Gastroesophageal sphincter (tissue), 4 donors: ENCODE data around the gene TBCD. TPM values are rescaled to one million over a fixed set of nuclear protein-coding genes. Genes with fewer than 3 reads are reported as not detected.

ENCODE experiments used
- ATAC-seq: fragments of 150-250 bp; one replicate; pipeline ENCODE4 v1.9.1; 2016; ENCODE audit warnings: mild to moderate bottlenecking, moderate library complexity
- H3K27ac ChIP-seq, 4 donors: fragments of 200-600 bp; sonication (generic) in 3 of 4; 1 replicate in 3 of 4; 2 replicates in 1 of 4; pipeline ENCODE4 v1.5.1; 2016 to 2019
- H3K27me3 ChIP-seq: fragments of 200-600 bp; sonication (generic); one replicate; pipeline ENCODE4 v1.5.1; 2019
- H3K36me3 ChIP-seq, 2 donors: fragments of 200-600 bp; sonication (generic); one replicate each; pipeline ENCODE4 v1.5.1; 2019; ENCODE audit warnings: control low read depth in 1 of 2
- H3K4me1 ChIP-seq, 3 donors: fragments of 200-600 bp; sonication (generic); 1 replicate in 2 of 3; 2 replicates in 1 of 3; pipeline ENCODE4 v1.5.1; 2016 to 2019; ENCODE audit warnings: control low read depth in 2 of 3
- H3K4me3 ChIP-seq, 2 donors: fragments of 200-600 bp; sonication (generic); one replicate each; pipeline ENCODE4 v1.5.1; 2019; ENCODE audit warnings: mild to moderate bottlenecking in 1 of 2, moderate library complexity in 1 of 2
- H3K9me3 ChIP-seq, 3 donors: fragments of 200-600 bp; sonication (generic); one replicate each; pipeline ENCODE4 v1.5.1; 2017 to 2019; ENCODE audit warnings: control low read depth in 2 of 3
- CTCF ChIP-seq, 4 experiments: fragments of 200-600 bp in 2 of 4; fragments of 450-650 bp in 2 of 4; sonication (generic) in 1 of 4; IDR thresholded peaks; one replicate each; pipeline ENCODE4 v1.5.1; 2017 to 2019; ENCODE audit warnings: antibody characterized with exemption in 4 of 4, mild to moderate bottlenecking in 2 of 4, moderate library complexity in 2 of 4
- EP300 ChIP-seq: sonication (generic); formaldehyde crosslinking; IDR thresholded peaks from one replicate; pipeline ENCODE4 v1.6.1; 2017; ENCODE audit warnings: antibody characterized with exemption, mild to moderate bottlenecking
- POLR2A ChIP-seq, 2 donors: fragments of 450-650 bp; IDR thresholded peaks; one replicate each; pipeline ENCODE4 v1.6.1; 2017; ENCODE audit warnings: antibody characterized with exemption in 2 of 2, mild to moderate bottlenecking in 2 of 2, moderate library complexity in 1 of 2
- POLR2AphosphoS5 ChIP-seq: sonication (generic); formaldehyde crosslinking; IDR thresholded peaks from one replicate; pipeline ENCODE4 v1.6.1; 2017; ENCODE audit warnings: antibody characterized with exemption
- WGBS, 2 donors: methylation state at CpG; one replicate each; pipeline ENCODE4 v1.1.5; 2018; ENCODE audit warnings: low coverage in 1 of 2; 5-methylcytosine and 5-hydroxymethylcytosine counted together
- total RNA-seq, 4 donors: library from RNA; depleted of rRNA; stranded (reverse); fragments of >200 nt; gene quantifications; one replicate each; pipeline ENCODE4 v1.1.0, GENCODE V29; 2016

The TBCD gene
- 10 to 100 TPM; 32.0 to 57.8 (median 47.0) TPM for total RNA-seq

DNA sequence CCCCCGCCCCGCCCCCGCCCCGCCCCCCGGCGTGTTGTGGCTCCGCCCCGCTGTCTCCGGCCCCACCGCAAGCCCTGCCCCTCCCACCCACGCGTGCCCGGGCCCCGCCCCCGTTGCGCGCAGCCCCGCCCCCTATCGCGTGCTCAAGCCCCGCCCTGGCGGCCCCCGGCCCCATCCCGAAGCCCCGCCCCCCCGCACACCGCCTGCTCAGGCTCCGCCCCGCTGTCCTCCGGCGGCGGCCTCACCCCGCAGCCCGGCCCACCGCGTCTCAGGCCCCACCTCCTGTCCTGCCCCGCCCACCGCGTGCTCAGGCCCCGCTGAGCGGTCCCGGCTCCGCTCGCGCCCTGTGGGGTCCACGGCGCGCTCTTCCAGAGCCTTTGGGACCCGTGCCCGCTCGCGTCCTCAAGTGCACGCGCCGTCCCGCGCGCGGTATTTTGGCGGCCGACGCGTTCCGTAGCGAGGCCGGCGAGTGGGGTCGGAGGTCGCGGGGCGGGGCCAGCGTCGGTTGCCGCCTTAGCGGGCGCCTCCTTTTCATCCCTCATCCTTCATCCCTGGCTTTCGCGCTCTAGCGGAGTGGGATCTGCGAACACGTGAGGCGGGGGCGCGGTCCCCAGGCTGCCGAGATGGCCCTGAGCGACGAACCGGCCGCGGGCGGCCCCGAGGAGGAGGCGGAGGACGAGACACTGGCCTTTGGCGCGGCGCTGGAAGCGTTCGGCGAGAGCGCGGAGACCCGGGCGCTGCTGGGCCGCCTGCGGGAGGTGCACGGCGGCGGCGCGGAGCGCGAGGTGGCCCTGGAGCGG lies at the start of gene TBCD:
TSS of gene TBCD (plus strand) at position 495 of the 800 bp plus-strand sequence. CDS start at position 624, 129 bp downstream.
- 3% methylated on average over 6 of the region's 114 CpGs; no CpG with 5 or more reads in 1 of the 2 donors for WGBS, 2 donors
- TF ChIP-seq POLR2A (IDR thresholded peaks at IDR 0.05) (peak in 1 of 2 donors; percentile 26), POLR2AphosphoS5 (peak; percentile 93), EP300 (no peak)
- Histone ChIP-seq H3K4me1 (peaks cover 0 to 32% (median 13%) of the 10 kb centered on the region in 3 donors), H3K27ac (peak within 1 kb of the TSS; percentile 41 to 93 (median 89)), H3K9me3 (no peaks in the 10 kb centered on the region), H3K4me3 (peak within 1 kb of the TSS; percentile 57 to 95), H3K36me3 (peaks cover 0 to 13% of the 10 kb centered on the region in 2 donors), H3K27me3 (no peaks in the 10 kb centered on the region)
- peak; percentile 90 for ATAC-seq

DNA sequence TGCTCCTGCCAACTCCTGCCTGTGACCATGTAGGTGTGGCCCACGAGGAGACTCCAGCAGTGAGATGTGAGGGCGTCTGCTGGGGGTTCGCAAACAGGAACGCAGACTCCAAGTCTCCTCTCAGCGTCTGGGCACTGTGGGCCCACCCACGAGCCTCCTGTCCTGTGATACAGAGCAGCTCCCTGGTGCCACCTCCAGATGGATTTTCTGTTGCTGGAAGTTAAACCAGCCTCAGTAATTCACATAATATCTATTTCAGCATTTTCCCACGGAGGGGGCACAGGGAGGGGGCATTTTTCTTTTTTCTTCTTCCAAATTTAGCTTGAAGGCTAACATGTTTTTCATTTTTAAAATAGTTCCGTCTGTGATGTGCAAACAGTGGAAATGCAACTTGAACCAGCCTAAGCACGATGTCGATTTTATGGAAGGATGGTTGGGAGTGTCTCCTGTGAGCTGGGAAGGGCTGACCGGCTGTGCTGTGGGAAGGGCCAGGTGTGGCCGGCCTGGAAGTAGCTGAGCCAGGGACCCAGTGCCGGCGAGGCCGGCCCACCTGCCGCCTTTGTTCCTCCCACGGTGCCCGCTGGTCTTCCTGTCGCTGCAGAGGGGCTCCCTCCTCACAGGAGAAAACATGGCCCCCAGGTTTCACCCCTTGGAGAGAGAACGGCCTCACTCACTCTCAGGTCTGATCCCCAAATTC lies 49.5 kb upstream of the TBCD start:
- Histone ChIP-seq H3K4me3 (no peak overlapping the region), H3K27ac (no peak overlapping the region)

GRCh38 chr17:82703036-82703745 lies 48.7 kb upstream of the TBCD start:
- no peak for ATAC-seq
- no peaks in the 10 kb centered on the region for H3K36me3 ChIP-seq
- TF ChIP-seq EP300, result no peak
- no peak overlapping the region for H3K4me3 ChIP-seq
- no peaks in the 10 kb centered on the region for H3K9me3 ChIP-seq
- peaks cover 0 to 18% (median 4%) of the 10 kb centered on the region in 3 donors for H3K4me1 ChIP-seq
- 68 to 100% methylated on average over 1 to 3 of the region's 26 CpGs for WGBS, 2 donors
- H3K27ac ChIP-seq, result no peak overlapping the region
- H3K27me3 ChIP-seq, result no peaks in the 10 kb centered on the region

More for the DNA sequence above, 49.5 kb upstream of the TBCD start:
- WGBS, 2 donors, result 27 to 63% methylated on average over 3 to 5 of the region's 20 CpGs
- Histone ChIP-seq H3K9me3 (no peaks in the 10 kb centered on the region), H3K27me3 (no peaks in the 10 kb centered on the region), H3K4me1 (peaks cover 0 to 17% (median 5%) of the 10 kb centered on the region in 3 donors), H3K36me3 (no peaks in the 10 kb centered on the region)
- TF ChIP-seq POLR2AphosphoS5, result no peak
- TF ChIP-seq CTCF (IDR thresholded peaks at IDR 0.05), result no peak
- no peak for TF ChIP-seq EP300
- TF ChIP-seq POLR2A (IDR thresholded peaks at IDR 0.05), result no peak
- no peak for ATAC-seq

- no peaks in the 10 kb centered on the region for H3K36me3 ChIP-seq
- no peaks in the 10 kb centered on the region for H3K9me3 ChIP-seq
- H3K27me3 ChIP-seq, result no peaks in the 10 kb centered on the region
- ATAC-seq, result no peak
- no peak overlapping the region for H3K4me3 ChIP-seq
- H3K27ac ChIP-seq, result no peak overlapping the region
- TF ChIP-seq POLR2A (IDR thresholded peaks at IDR 0.05), result no peak
- TF ChIP-seq CTCF (IDR thresholded peaks at IDR 0.05), result no peak
- TF ChIP-seq POLR2AphosphoS5, result no peak
- no peak for TF ChIP-seq EP300
- peaks cover 0 to 14% (median 4%) of the 10 kb centered on the region in 3 donors for H3K4me1 ChIP-seq
- 54 to 73% methylated on average over 5 to 13 of the region's 38 CpGs for WGBS, 2 donors
Observed at GRCh38 chr17:82703935-82704865, 47.7 kb upstream of the TBCD start.

- Histone ChIP-seq H3K27ac (no peak overlapping the region), H3K9me3 (no peaks in the 10 kb centered on the region), H3K4me1 (peaks cover 0 to 8% (median 0%) of the 10 kb centered on the region in 3 donors), H3K36me3 (no peaks in the 10 kb centered on the region), H3K4me3 (no peak overlapping the region), H3K27me3 (no peaks in the 10 kb centered on the region)
- TF ChIP-seq POLR2AphosphoS5 (no peak), EP300 (no peak), POLR2A (IDR thresholded peaks at IDR 0.05) (no peak)
- 71% methylated on average over 4 of the region's 13 CpGs; no CpG with 5 or more reads in 1 of the 2 donors for WGBS, 2 donors
- no peak for ATAC-seq
Observed at GRCh38 chr17:82704886-82705285, 47.0 kb upstream of the TBCD start.
